RCC 7860 (cell line): ENCODE data around the gene STK11.

Source experiments
- DNase-seq: peaks from one replicate; pipeline ENCODE4 v3.0.0-alpha.2; 2015; ENCODE audit warnings: low spot score
- FAIRE-seq: peaks from 2 replicates; lab custom pipeline; 2012; peaks lifted over from hg19 to GRCh38; lab: Jason Lieb, UNC

Gene STK11

DNA sequence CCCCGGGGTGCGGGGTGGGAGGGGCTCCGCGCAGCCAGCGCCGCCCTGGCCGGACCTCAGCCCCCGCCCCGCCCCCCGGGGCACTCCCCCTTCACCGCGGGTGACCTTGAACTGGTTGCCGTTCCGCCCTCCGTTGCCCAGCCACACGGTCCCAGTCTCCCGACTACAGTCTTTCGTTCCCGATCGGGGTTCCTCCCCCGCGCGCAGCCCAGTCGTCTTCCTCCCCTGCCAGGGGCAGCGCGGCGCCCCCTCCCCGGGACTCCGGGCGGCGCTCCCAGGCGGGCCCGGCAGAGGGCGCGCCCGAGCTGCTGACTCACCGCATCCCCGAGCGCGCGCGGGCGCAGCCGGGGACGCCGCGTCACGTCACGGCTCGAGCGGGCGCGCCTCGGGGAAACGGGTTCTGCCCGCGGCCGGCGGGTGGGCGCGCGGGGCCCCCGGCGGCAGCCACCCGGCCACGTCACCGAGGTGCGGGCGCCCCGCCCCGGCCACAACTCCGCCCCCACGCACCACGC lies 43.3 kb downstream of the STK11 start:
- DNase-seq (peak; percentile 60), FAIRE-seq (no peak)

GRCh38 chr19:1249298-1249989 lies 43.9 kb downstream of the STK11 start:
- FAIRE-seq (no peak), DNase-seq (peak; percentile 92)

DNA sequence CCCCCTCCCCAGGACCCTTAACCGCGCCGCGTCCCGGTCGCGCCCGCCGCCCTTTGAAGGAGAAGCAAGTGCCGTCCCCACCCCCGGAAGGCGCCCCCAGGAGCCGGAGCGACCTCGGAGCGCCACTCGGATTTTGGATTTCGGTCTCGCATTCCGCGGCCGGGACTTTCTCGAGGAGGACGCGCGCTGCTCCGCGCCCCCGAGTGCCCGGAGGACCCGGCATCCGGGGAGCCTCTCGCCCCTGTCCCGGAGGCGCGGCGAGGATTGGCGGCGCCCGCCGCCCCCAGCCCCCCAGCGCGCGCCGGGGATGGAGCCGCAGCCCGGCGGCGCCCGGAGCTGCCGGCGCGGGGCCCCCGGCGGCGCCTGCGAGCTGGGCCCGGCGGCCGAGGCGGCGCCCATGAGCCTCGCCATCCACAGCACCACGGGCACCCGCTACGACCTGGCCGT lies 44.4 kb downstream of the STK11 start:
- no peak for FAIRE-seq
- no peak for DNase-seq

DNA sequence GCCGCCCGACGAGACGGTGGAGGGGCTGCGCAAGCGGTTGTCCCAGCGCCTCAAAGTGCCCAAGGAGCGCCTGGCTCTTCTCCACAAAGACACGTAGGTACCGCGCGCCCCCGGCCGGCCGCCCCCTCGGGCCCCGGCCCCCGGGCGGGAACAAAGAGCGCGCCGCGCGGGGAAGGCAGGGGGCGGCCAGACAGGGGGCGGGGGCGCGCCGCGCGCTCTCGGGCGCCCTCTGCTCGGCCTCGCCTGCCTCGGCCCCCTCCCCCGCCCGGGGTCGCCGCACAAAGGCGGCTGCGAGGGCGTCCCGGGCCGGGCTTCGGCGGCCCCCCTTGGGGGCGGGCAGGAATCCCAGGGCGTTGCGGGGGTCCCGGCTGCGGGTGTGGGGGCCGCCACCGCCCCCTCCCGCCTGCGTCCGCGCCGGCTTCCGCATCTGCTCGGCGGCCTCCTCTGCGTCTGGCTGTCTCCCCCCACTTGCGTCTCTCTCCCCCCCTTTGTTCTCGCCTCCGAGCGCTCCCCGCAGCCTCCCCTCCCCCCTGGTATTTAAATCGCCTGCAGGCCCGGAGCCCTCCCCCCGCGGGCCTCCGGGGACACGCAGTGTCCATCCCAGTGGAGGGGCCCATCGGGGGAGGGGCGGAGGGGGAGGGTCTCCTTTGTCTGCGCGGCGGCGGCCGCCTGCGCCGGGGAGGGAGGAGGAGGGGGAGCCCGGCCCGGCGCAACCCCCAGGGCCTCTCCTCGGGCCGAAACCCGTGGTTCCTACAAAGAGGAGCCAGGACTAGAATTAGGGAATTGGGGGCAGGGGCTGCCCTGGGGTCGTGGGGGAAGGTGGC lies 45.1 kb downstream of the STK11 start:
- DNase-seq = peak; percentile 19
- FAIRE-seq = no peak

DNA sequence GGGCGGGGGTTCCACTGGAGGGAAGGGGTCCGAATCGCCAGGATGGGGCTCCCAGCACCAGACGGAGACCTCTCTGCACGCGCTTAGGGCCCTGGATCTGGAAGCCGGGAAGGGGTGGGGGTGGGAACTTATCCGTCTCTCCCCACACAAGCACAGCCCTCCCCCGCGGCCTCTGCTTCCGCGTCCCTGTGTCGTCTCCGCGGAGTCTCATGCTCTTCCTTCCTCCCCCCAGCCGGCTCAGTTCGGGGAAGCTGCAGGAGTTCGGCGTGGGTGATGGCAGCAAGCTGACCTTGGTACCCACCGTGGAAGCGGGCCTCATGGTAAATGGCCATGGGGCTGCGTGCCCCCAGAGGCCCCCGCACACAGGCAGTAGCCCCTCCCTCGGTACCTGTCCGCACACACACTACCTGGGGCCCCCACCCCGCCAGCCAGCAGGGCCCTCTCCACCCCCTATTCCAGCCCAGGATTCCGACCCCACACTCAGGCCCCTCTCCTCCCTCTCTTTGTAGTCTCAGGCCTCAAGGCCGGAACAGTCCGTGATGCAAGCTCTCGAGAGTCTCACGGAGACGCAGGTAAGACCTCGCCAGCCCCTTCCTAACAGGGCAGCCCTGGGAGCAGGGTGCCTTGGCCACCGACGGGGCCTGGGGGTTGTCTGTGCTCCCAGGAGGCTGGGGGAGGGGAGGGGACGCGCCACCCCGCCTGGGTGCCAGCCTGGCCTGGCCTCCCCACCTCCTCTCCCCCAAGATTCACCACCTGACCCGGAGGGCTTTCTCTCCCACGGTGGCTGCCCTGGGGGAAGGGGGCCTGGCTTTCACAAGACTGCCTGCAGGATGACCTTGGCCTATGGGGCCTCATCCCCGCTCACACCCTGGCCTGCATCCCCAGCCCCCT lies 46.0 kb downstream of the STK11 start:
- FAIRE-seq (no peak), DNase-seq (peak; percentile 65)

DNA sequence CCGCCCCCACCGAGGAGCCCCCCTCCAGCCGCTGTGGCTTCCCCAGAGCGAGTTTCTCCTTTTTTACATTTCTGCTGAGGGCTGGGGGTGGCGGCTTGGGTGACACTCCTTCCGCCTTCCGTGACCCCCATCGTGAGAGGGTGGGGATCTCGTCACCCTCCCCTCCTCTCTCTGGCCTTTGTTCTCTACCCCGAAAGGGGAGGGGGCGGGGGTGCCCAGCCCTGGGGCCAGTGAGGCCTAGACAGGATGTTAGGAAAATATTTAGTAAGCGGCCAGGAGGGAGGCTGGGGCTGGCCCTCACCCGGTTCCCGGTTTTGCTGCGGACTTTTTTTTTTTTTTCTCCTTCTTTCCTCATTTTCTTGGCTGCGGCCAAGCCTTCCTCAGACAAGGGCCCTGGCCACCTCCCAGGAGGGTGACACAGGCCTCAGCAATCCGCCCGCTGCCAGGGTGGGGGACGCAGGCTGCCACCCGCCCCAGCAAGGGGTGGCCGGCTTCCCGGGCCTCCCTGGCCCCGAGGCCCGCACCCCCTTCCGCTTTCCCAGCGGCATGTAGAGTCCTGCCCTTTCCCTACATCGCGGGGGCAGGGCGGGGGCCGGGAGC lies 46.7 kb downstream of the STK11 start:
- DNase-seq (peak; percentile 91), FAIRE-seq (peak; percentile 87)

GRCh38 chr19:1252821-1253513 lies 47.4 kb downstream of the STK11 start:
- peak; percentile 96 for DNase-seq
- FAIRE-seq = peak; percentile 80

DNA sequence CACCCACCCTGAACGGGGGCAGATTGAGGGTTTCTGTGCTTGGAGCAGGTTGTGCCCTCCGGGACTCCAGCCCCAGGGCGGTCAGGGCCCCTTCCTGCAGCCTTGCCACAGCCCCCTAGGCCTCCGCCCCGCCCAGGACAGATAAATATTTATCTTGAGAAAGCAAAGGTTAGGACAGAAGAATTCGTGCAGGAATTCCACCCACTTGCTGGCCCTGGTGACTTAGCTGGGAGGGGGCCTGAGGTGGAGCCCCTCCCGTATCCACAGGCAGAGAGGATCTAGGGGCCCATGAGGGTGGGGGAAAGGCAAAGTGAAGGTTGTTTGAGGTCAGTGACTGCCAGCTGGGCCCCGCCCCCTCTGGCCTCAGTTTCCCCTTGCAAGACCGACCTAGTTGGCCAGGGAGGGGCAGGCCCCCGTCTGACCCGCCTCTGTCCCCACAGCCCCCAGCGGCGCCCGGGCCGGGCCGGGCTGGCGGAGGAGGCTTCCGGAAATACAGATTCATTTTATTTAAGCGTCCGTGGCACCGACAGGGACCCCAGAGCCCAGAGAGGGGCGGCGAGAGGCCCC lies 48.0 kb downstream of the STK11 start:
- peak; percentile 57 for DNase-seq
- no peak for FAIRE-seq

- FAIRE-seq (no peak), DNase-seq (no peak)
Observed at GRCh38 chr19:1254081-1254527, 48.5 kb downstream of the STK11 start.

DNA sequence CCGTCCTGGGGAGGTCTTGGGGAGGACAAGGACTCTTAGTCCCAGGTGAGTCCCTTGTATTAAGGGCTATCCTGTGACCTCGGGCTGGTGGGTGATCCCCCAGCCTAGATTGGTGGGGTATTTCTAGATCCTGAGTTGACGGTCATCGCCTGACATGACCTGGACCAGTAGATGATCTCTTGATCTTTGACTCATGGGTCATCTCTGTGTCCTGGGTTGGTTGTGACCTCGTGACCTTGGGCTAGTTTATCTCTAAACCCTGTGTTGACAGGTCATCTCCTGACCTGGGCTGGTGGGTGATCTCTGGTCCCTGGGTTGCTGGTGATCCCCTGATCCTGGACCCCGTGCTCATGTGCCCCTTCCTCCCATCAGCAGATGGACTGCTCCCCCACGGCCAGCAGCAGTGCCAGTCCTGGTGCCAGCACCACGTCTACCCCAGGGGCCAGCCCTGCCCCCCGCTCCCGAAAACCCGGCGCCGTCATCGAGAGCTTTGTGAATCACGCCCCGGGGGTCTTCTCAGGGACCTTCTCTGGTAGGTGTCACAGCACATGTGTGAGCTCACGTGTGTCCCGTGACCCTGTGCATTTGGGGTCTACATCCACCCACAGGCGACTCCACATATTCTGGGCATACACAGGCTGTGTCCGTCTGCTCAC lies 49.1 kb downstream of the STK11 start:
- FAIRE-seq (no peak), DNase-seq (no peak)

DNA sequence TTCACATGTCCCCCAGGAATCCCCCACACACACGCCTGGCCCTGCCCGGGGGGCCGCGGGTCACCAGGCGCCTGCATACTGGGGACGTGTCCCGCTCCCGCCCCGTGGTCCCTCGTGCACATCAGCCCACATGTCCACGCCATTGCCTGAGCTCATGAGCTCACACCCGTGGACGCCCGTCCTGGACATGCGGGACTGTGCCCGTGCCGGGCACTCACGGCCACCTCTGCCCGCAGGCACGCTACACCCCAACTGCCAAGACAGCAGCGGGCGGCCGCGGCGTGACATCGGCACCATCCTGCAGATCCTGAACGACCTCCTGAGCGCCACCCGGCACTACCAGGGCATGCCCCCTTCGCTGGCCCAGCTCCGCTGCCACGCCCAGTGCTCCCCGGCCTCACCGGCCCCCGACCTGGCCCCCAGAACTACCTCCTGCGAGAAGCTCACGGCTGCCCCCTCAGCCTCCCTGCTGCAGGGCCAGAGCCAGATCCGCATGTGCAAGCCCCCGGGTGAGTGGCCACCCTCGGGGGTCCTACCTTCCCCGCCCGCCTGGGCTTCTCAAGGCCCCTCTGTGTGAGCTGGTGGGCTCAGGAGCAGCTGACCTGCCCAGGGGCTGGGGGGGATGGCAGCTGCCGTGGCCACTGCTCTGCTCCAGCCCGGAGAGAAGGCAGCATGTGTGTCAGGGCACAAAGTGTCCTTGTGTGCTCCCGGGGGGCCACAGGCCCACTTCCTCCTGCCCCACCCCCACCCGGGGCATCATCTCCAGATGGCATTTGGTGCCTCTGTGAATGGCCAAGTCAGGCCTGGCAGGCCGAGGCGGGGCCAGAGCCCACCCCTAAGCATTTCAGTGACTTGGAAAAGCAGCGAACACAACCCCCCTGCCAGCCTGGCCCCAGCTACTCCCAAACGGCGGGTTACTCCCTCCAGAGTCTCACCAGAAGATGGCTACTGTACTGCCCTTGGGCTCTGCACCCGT lies 49.9 kb downstream of the STK11 start:
- DNase-seq (no peak), FAIRE-seq (no peak)

DNA sequence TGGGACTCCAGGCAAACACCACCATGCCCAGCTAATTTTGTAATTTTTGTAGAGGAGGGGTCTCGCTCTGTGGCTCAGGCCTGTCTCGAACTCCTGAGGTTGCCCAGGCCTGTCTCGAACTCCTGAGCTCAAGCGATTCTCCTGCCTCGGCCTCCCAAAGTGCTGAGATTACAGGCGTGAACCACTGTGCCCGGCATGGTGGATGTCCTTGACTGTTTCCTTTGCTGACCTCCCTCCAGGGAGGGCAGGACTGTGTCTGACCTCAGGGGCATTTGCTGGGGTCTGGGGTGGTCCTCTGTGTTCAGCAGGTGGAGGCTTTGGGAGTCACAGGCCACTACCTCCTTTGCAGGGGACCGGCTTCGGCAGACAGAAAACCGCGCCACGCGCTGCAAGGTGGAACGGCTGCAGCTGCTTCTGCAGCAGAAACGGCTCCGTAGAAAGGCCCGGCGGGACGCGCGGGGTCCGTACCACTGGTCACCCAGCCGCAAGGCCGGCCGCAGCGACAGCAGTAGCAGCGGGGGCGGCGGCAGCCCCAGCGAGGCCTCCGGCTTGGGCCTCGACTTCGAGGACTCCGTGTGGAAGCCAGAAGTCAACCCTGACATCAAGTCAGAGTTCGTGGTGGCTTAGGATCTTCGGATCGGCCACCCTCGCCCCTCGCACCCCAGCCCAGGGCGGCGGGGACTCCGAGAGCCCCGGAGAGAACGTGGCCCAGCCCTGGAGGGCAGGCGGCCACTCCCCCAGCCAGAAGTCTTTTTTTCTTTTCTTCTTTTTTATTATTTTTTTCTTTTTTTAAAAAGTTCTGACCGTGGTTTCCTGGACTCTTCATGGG lies 51.3 kb downstream of the STK11 start:
- no peak for DNase-seq
- FAIRE-seq = no peak

DNA sequence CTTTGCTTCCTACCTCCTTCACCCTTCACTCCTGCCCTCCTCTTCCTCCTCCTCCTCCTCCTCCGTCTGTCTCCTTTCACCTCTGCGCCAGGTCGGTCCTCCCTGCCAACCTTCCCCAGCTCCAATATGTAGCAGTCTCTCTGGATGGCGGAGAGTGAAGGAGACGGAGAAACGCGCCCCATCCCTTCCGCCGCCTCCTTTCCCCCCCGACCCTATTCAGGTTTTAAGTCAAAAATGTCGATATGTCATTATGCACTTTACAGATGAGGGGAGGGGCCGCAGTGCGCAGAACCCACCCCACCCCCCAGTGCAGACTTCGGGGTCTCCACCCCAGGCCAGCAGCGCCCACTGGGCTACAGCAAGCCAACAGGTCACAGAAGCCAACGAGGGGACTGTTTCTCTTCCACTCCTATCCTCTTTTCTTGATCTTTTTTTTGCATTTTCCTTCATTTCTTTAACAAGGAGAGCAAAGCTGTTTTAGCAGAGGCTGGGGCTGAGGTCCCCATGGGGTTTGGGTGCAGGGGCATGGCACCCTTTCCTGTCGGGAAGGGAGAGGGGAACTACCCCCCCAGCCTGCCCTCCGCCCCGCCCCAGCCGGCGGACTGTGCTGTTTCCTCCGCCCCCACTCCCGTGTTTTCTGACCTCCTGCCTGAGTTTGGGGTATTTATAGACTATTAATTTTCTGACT lies 52.0 kb downstream of the STK11 start:
- no peak for FAIRE-seq

GRCh38 chr19:1258163-1258492 lies 52.5 kb downstream of the STK11 start:
- FAIRE-seq (no peak), DNase-seq (no peak)

More for the DNA sequence above, 52.0 kb downstream of the STK11 start:
- no peak for DNase-seq

- DNase-seq (no peak), FAIRE-seq (no peak)
Observed at GRCh38 chr19:1258707-1259205, 53.2 kb downstream of the STK11 start.

GRCh38 chr19:1259206-1259875 lies 53.8 kb downstream of the STK11 start:
- DNase-seq (peak; percentile 58), FAIRE-seq (no peak)
